ENCODE results near the gene LLCFC1.

LLCFC1 gene

GRCh38 chr7:142913051-142913450 is 26.2 kb upstream of the LLCFC1 start:
- no peak for DNase-seq

- DNase-seq, result no peak
Observed at GRCh38 chr7:142913566-142913965, 25.7 kb upstream of the LLCFC1 start.

- no peak for DNase-seq
Observed at GRCh38 chr7:142914121-142914520, 25.2 kb upstream of the LLCFC1 start.

GRCh38 chr7:142915315-142915714 is 24.0 kb upstream of the LLCFC1 start:
- DNase-seq, result no peak

- DNase-seq, result no peak
Observed at GRCh38 chr7:142916508-142916907, 22.8 kb upstream of the LLCFC1 start.

- no peak for DNase-seq
Observed at GRCh38 chr7:142917447-142917846, 21.8 kb upstream of the LLCFC1 start.

- DNase-seq, result no peak
Observed at GRCh38 chr7:142918901-142919300, 20.4 kb upstream of the LLCFC1 start.

GRCh38 chr7:142919656-142920055 is 19.6 kb upstream of the LLCFC1 start:
- DNase-seq, result no peak

- no peak for DNase-seq
Observed at GRCh38 chr7:142923391-142923790, 15.9 kb upstream of the LLCFC1 start.

- no peak for DNase-seq
Observed at GRCh38 chr7:142925413-142925812, 13.9 kb upstream of the LLCFC1 start.

GRCh38 chr7:142927085-142927745 is 12.1 kb upstream of the LLCFC1 start:
- no peak for DNase-seq

GRCh38 chr7:142927949-142928348 is 11.3 kb upstream of the LLCFC1 start:
- DNase-seq, result no peak

- DNase-seq, result no peak
Observed at GRCh38 chr7:142930126-142930730, 9.1 kb upstream of the LLCFC1 start.

GRCh38 chr7:142932386-142933091 is 6.7 kb upstream of the LLCFC1 start:
- DNase-seq, result no peak

GRCh38 chr7:142933092-142933475 is 6.2 kb upstream of the LLCFC1 start:
- no peak for DNase-seq

GRCh38 chr7:142933624-142934023 is 5.7 kb upstream of the LLCFC1 start, which contains the start of gene TRPV5:
Gene TRPV5 (minus strand): TSS chr7:142933746. CDS start chr7:142933459, 287 bp downstream.
- DNase-seq, result no peak

- no peak for DNase-seq
Observed at GRCh38 chr7:142934056-142934455, 5.2 kb upstream of the LLCFC1 start.

GRCh38 chr7:142935941-142936565 is 3.2 kb upstream of the LLCFC1 start:
- no peak for DNase-seq

GRCh38 chr7:142938611-142939010 is 673 bp upstream of the LLCFC1 start:
- DNase-seq, result no peak

GRCh38 chr7:142940966-142941535 is 1.8 kb downstream of the LLCFC1 start:
- no peak for DNase-seq

- no peak for DNase-seq
Observed at GRCh38 chr7:142941541-142941940, 2.3 kb downstream of the LLCFC1 start.

GRCh38 chr7:142942746-142943145 is 3.5 kb downstream of the LLCFC1 start:
- DNase-seq, result no peak

GRCh38 chr7:142943706-142944268 is 4.5 kb downstream of the LLCFC1 start:
- no peak for DNase-seq
